ENCODE measurements around the gene SSH2.

SSH2 gene

DNA sequence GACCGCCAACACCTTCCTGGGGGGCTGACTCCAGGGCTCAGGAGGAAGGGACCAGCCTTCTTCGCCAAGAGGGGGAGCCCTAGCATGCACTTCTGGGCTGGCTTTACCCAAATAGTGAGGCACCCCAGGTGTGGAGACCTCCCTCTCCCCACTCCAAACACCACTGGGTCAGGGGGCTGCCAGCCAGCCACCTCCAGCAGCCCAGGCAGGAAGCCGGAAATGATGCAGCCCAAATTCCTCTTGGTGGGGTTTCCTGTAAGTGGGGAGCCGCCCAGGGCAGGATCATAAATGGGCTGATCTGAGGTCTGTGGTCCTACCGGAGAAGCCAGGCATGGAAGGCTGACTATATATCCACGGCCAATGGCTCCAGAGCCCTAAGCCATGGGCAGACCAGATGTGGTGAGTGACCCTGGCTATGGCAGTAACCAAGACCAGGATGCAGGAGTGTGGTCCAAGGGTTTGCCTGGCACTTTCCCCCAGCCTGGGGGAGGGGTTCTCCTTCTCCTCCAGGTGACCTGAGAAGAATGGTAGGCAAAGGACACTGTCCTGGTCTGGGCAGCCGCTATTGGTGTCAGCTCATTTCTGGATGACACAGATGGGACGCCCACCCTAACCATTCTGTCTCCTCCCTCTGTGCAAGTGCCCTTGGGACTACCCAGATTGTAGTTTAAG lies 344.8 kb downstream of the SSH2 start:
- no peak overlapping the region for H3K4me3 ChIP-seq (ENCODE audit: low read depth, low read length)
- CTCF ChIA-PET = interaction anchor here (1.1 to 20.8 kb wide), 4 partner anchors 14 to 215 kb away, joined by 4 to 210 read pairs (median 83); partner anchors contain the start of genes ABHD15 and TP53I13
- TF ChIP-seq, protein P1, sequence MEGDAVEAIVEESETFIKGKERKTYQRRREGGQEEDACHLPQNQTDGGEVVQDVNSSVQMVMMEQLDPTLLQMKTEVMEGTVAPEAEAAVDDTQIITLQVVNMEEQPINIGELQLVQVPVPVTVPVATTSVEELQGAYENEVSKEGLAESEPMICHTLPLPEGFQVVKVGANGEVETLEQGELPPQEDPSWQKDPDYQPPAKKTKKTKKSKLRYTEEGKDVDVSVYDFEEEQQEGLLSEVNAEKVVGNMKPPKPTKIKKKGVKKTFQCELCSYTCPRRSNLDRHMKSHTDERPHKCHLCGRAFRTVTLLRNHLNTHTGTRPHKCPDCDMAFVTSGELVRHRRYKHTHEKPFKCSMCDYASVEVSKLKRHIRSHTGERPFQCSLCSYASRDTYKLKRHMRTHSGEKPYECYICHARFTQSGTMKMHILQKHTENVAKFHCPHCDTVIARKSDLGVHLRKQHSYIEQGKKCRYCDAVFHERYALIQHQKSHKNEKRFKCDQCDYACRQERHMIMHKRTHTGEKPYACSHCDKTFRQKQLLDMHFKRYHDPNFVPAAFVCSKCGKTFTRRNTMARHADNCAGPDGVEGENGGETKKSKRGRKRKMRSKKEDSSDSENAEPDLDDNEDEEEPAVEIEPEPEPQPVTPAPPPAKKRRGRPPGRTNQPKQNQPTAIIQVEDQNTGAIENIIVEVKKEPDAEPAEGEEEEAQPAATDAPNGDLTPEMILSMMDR (IDR thresholded peaks at IDR 0.05; ENCODE audit: insufficient read depth, low read length, missing control alignments) = peak; percentile 16
- POLR2A ChIA-PET = no interaction called here
- no peak for DNase-seq (ENCODE audit: low read depth, low spot score)

DNA sequence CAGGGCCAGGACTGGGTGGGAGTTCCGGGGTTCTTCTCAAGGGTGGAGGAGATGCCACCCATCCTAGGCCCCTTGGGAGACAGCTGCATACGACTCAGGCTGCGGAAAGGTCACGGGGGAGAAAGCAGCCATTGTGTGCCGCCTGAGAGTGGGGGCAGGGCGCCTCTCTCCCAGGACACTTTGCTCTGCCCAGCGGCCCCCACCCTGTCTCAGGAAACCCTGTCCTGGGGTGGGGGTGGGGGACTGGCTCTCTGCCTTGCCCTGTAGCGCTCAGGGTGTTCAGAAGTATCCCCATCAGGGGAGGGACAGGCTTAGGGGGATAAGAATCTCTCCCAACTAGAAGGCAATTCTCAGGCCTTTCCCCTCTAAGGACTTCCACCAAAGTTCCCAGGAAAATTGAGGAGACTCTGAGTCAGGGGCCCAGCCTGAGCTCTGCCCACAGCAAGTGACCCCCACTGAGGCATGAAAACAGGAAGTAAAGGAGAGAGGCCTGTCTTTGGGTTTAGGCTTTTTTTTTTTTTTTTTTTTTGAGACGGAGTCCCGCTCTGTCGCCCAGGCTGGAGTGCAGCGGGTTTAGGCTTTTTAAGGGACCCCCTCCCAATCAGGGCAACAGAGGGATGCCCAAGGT lies 345.5 kb downstream of the SSH2 start:
- no peak for DNase-seq (ENCODE audit: low read depth, low spot score)
- H3K4me3 ChIP-seq (ENCODE audit: low read depth, low read length) = no peak overlapping the region
- POLR2A ChIA-PET = no interaction called here
- TF ChIP-seq, protein P1 (IDR thresholded peaks at IDR 0.05; ENCODE audit: insufficient read depth, low read length, missing control alignments) = no peak
- CTCF ChIA-PET = interaction anchor here (5.2 to 20.8 kb wide), 4 partner anchors 8 to 347 kb away, joined by 23 to 210 read pairs (median 120); partner anchors contain the start of genes ABHD15, ANKRD13B, SSH2 and TP53I13

DNA sequence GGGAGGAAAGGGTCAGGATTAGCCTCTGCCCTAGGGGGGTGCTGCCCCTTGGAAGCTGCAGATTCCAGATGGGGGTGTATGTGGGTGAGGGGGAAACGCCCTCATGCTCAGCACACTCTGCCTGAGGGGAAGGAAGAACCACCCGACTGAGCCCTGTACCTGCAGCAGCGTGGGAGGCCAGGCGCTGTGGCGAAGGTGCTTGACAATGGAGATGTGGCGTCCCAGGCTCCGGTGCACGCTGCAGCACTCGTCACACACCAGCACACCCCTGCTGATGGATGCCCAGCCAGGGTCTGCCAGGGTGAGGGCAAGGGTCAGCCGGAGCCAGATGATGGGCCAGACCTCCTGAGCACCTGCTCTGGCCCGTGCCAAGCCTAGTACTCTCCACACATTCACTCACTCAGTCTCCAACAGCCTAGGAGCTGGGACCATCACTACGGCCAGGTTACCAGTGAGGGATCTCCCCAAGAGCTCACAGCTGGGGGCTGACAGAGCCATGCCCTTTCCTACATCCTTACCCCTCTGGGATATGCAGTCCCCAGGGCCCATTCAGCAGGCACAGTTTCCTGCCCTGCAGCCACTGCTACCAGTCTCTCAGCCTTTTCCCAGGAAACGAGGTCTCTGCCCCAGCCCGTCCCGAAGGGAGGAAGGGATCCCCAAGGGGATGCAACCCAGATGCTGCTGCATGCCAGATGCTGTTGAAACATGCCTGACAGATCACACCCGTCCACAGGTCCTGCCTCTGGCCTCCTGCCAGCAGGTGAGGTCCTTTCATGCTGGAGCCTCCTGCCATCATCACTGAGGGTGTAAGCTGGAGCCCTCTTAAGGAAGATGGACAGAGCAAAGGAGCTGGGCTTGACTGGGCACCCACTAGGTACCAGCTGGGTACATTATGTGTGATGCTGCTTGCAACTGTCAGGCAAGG lies 346.4 kb downstream of the SSH2 start:
- CTCF ChIA-PET = interaction anchor here (1.0 to 20.8 kb wide), 7 partner anchors 9 to 509 kb away, joined by 3 to 210 read pairs (median 26); partner anchors contain the start of genes ABHD15, ANKRD13B, SSH2 and TP53I13
- POLR2A ChIA-PET = no interaction called here
- no peak for DNase-seq (ENCODE audit: low read depth, low spot score)
- H3K4me3 ChIP-seq (ENCODE audit: low read depth, low read length) = no peak overlapping the region
- TF ChIP-seq, protein P1 (IDR thresholded peaks at IDR 0.05; ENCODE audit: insufficient read depth, low read length, missing control alignments) = no peak

DNA sequence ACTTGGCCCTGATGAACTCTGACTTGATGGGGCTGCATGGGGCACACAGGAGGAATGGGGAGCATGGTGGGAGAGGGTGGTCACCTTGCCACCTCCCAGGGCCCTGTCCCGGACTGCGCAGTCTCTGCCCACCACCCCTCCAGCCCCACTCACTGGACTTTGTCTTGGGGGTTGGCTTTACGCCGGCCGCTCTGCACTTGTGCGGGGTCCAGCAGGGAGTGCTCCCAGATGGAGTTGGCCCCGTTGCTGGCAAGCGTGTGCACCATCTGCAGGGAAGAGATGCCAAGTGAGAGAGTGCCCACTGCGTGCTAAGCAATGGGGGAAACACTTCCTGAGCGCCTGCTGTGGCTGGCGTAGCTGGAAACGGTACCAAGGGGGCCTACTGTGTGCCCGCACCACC lies 347.3 kb downstream of the SSH2 start:
- H3K4me3 ChIP-seq (ENCODE audit: low read depth, low read length) = no peak overlapping the region
- no peak for DNase-seq (ENCODE audit: low read depth, low spot score)
- POLR2A ChIA-PET = no interaction called here
- TF ChIP-seq, protein P1 (IDR thresholded peaks at IDR 0.05; ENCODE audit: insufficient read depth, low read length, missing control alignments) = no peak
- CTCF ChIA-PET = interaction anchor here (0.8 to 20.8 kb wide), 9 partner anchors 10 to 510 kb away, joined by 3 to 210 read pairs (median 26); partner anchors contain the start of genes ABHD15, ANKRD13B, SSH2 and TP53I13

DNA sequence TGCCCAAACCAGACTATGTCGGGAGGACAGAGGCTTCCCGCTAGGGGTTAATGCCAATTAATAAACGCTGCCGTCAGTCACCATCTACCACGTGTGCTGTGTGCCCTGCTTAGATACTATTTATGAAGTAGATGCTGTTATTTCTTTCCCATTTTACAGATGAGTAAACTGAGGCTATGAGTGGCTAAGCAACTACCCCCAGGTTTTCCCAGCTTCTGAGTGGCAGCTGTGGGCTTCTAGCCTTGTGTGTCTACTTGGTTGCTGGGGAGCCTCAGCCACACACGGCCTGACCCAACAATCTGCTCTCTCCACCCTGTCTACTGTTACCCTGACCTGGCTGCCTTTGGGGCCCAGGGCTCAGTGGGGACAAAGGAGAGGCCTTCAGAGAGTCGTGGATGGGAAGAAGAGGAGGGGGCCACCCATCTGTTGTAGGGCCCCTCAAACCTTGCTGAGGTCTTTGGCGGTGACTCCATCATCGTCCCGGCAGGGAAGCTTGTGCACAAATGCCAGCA lies 347.7 kb downstream of the SSH2 start:
- TF ChIP-seq, protein P1 (IDR thresholded peaks at IDR 0.05; ENCODE audit: insufficient read depth, low read length, missing control alignments) = no peak
- CTCF ChIA-PET = interaction anchor here (0.8 to 20.8 kb wide), 9 partner anchors 10 to 512 kb away, joined by 3 to 210 read pairs (median 43); partner anchors contain the start of genes ABHD15, ANKRD13B, SSH2 and TP53I13
- POLR2A ChIA-PET = no interaction called here
- no peak for DNase-seq (ENCODE audit: low read depth, low spot score)
- H3K4me3 ChIP-seq (ENCODE audit: low read depth, low read length) = no peak overlapping the region

Measured in AG04449 (cell line).